CD4-positive, alpha-beta T cell treated with Interleukin-12 subunit alpha and Interleukin-12 subunit beta, for 1 hour (primary cell): ENCODE results near the gene TBX1.

Experiments used
- DNase-seq: peaks from one replicate; pipeline ENCODE4 v3.0.0-alpha.2; 2020

TBX1 gene

GRCh38 chr22:19801340-19802000, 40.9 kb downstream of the TBX1 start:
- DNase-seq = no peak

GRCh38 chr22:19802001-19802893, 41.7 kb downstream of the TBX1 start:
- DNase-seq = no peak

- no peak for DNase-seq
Observed at GRCh38 chr22:19802894-19803735, 42.5 kb downstream of the TBX1 start.

GRCh38 chr22:19803736-19804267, 43.2 kb downstream of the TBX1 start:
- no peak for DNase-seq

GRCh38 chr22:19805821-19806212, 45.2 kb downstream of the TBX1 start:
- no peak for DNase-seq

- DNase-seq = no peak
Observed at GRCh38 chr22:19806213-19807160, 45.9 kb downstream of the TBX1 start.

GRCh38 chr22:19807161-19807913, 46.8 kb downstream of the TBX1 start:
- DNase-seq = no peak

GRCh38 chr22:19807914-19808872, 47.6 kb downstream of the TBX1 start:
- DNase-seq = no peak

- no peak for DNase-seq
Observed at GRCh38 chr22:19808873-19809478, 48.4 kb downstream of the TBX1 start.

- no peak for DNase-seq
Observed at GRCh38 chr22:19809741-19810140, 49.2 kb downstream of the TBX1 start.

- no peak for DNase-seq
Observed at GRCh38 chr22:19810381-19811201, 50.0 kb downstream of the TBX1 start.

GRCh38 chr22:19811211-19811621, 50.6 kb downstream of the TBX1 start:
- DNase-seq = no peak

- no peak for DNase-seq
Observed at GRCh38 chr22:19811811-19812771, 51.5 kb downstream of the TBX1 start.

- no peak for DNase-seq
Observed at GRCh38 chr22:19812910-19813309, 52.3 kb downstream of the TBX1 start.

- no peak for DNase-seq
Observed at GRCh38 chr22:19814428-19814827, 53.9 kb downstream of the TBX1 start.

GRCh38 chr22:19815093-19815822, 54.7 kb downstream of the TBX1 start:
- no peak for DNase-seq
